Measurements from ENCODE around the gene ANKRD62. TPM values are rescaled to one million over a fixed set of nuclear protein-coding genes. Genes with fewer than 3 reads are reported as not detected.
A peak's percentile ranks its signal among the peaks of the same experiment; 100 is the strongest.

Gene ANKRD62
- total and polyA plus RNA-seq, 2 of the 4 experiments (the other 2 are of a cell fraction), result not detected

- Histone ChIP-seq H2AK5ac (ENCODE audit: low read depth, low read length) (no peak overlapping the region), H3K4me3 (ENCODE audit: insufficient read depth, low read depth, low read length) (no peak overlapping the region), H3K14ac (replicated peaks; ENCODE audit: low read depth, low read length) (no peak overlapping the region), H4K5ac (ENCODE audit: low read depth, low read length) (no peak overlapping the region), H2AFZ (replicated peaks; ENCODE audit: low read length, poor library complexity) (peak overlapping the region; percentile 53), H3K9me1 (ENCODE audit: insufficient read depth, low read length) (peaks cover 3% of the 10 kb centered on the region; the same call in 1 of the 2 replicates), H2BK15ac (ENCODE audit: low read depth, low read length) (no peak overlapping the region), H3K79me1 (ENCODE audit: low read depth in 1 of 2, low read length in 2 of 2) (no peaks in the 10 kb centered on the region), H2BK120ac (ENCODE audit: low read depth, low read length) (no peak overlapping the region), H4K91ac (ENCODE audit: insufficient read depth, low read depth, low read length) (no peak overlapping the region), H2BK5ac (ENCODE audit: low read depth, low read length, poor library complexity, severe bottlenecking) (no peak overlapping the region), H3K23ac (ENCODE audit: low read depth, low read length) (no peak overlapping the region), H3K4ac (ENCODE audit: low read depth, low read length) (no peak overlapping the region), H3K18ac (ENCODE audit: low read depth, low read length) (no peak overlapping the region), H3K4me2 (ENCODE audit: low read depth, low read length) (no peak overlapping the region), H4K8ac (ENCODE audit: low read depth in 2 of 2, low read length in 2 of 2) (no peak overlapping the region), H3K36me3 (ENCODE audit: control insufficient read depth, insufficient read depth, low read length) (no peaks in the 10 kb centered on the region), H3K27me3 (ENCODE audit: control insufficient read depth, insufficient read depth, low read length) (no peaks in the 10 kb centered on the region; the same call in 1 of the 2 replicates), H4K20me1 (ENCODE audit: insufficient read depth, low read length) (no peaks in the 10 kb centered on the region), H2AK9ac (replicated peaks; ENCODE audit: low read depth, low read length, poor library complexity) (no peak overlapping the region), H3K9ac (ENCODE audit: low read depth, low read length) (no peak overlapping the region), H3K9me3 (ENCODE audit: control insufficient read depth, insufficient read depth, low read length) (no peaks in the 10 kb centered on the region), H3K27ac (ENCODE audit: insufficient read depth, low read length) (no peak overlapping the region), H3K4me1 (ENCODE audit: control insufficient read depth, insufficient read depth, low read length) (no peaks in the 10 kb centered on the region; the same call in 1 of the 2 replicates), H3K56ac (ENCODE audit: extremely low read depth, insufficient read depth, low read length) (no peak overlapping the region), H2BK20ac (ENCODE audit: low read depth, low read length) (no peak overlapping the region)
- no TSS peak for BruUV-seq (replicated peaks)
- DNase-seq (no peak), ATAC-seq (ENCODE audit: low read depth) (peak; percentile 46)
- WGBS, 2 experiments (ENCODE audit: extremely low coverage in 2 of 2, insufficient read length in 1 of 2), result 88% methylated on average over 4 of the region's 16 CpGs; no CpG with 5 or more reads in 1 of the 2 experiments
- intact Hi-C loops (cut with micrococcal nuclease), result no loop called here
- ChIA-PET CTCF (no interaction called here), POLR2A (ENCODE audit: unreplicated experiment) (no interaction called here)
- no peak for TF ChIP-seq MAFK (IDR thresholded peaks at IDR 0.05; ENCODE audit: low read depth, low read length)
- no peak for TF ChIP-seq BHLHE40 (IDR thresholded peaks at IDR 0.05; ENCODE audit: low read depth, low read length)
- TF ChIP-seq CHD1 (IDR thresholded peaks at IDR 0.05; ENCODE audit: low read depth, low read length), result no peak
- TF ChIP-seq, protein P1, sequence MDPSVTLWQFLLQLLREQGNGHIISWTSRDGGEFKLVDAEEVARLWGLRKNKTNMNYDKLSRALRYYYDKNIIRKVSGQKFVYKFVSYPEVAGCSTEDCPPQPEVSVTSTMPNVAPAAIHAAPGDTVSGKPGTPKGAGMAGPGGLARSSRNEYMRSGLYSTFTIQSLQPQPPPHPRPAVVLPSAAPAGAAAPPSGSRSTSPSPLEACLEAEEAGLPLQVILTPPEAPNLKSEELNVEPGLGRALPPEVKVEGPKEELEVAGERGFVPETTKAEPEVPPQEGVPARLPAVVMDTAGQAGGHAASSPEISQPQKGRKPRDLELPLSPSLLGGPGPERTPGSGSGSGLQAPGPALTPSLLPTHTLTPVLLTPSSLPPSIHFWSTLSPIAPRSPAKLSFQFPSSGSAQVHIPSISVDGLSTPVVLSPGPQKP (IDR thresholded peaks at IDR 0.05; ENCODE audit: borderline replicate concordance, low read depth, low read length), result no peak
- TF ChIP-seq, protein P2, sequence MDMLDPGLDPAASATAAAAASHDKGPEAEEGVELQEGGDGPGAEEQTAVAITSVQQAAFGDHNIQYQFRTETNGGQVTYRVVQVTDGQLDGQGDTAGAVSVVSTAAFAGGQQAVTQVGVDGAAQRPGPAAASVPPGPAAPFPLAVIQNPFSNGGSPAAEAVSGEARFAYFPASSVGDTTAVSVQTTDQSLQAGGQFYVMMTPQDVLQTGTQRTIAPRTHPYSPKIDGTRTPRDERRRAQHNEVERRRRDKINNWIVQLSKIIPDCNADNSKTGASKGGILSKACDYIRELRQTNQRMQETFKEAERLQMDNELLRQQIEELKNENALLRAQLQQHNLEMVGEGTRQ (IDR thresholded peaks at IDR 0.05; ENCODE audit: low read depth, low read length), result no peak
- no peak for TF ChIP-seq RFX5 (IDR thresholded peaks at IDR 0.05; ENCODE audit: low read depth, low read length)
- TF ChIP-seq SMC3 (IDR thresholded peaks at IDR 0.05; ENCODE audit: low read depth, low read length), result no peak
- no peak for TF ChIP-seq NFE2L2 (IDR thresholded peaks at IDR 0.05; ENCODE audit: low read depth, low read length)
- no peak for TF ChIP-seq FOS (IDR thresholded peaks at IDR 0.05; ENCODE audit: low read depth, low read length)
- TF ChIP-seq RCOR1 (IDR thresholded peaks at IDR 0.05; ENCODE audit: insufficient replicate concordance, low read length), result no peak
- in situ Hi-C loops (cut with MboI; ENCODE audit: low sequenced_read_pairs), result no loop called here
- dilution Hi-C loops (cut with HindIII; ENCODE audit: low sequenced_read_pairs, unreplicated experiment), result no loop called here
Observed at GRCh38 chr18:12059334-12060181, 34.1 kb upstream of the ANKRD62 start.

Data from IMR-90 (cell line).